Naive B cell (primary cell): ENCODE measurements around the gene IFT172. TPM values are rescaled to one million over a fixed set of nuclear protein-coding genes. Genes with fewer than 3 reads are reported as not detected.
A peak's percentile ranks its signal among the peaks of the same experiment; 100 is the strongest.

ENCODE experiments used
- ATAC-seq, 2 donors: fragments of 150-1000 bp; cut with Tn5 transposase; 2 replicates each; pipeline ENCODE4 v1.10.0; 2021; ENCODE audit warnings: low read depth in 2 of 2, mild to moderate bottlenecking in 2 of 2, moderate library complexity in 2 of 2
- DNase-seq: peaks from one replicate; pipeline ENCODE4 v3.0.0; 2022
- H3K27ac Mint-ChIP-seq, 6 donors: one replicate each; pipeline ENCODE4 v1.8.0; 2020 to 2022; ENCODE audit warnings: mild to moderate bottlenecking in 6 of 6, mixed read lengths in 6 of 6, moderate library complexity in 5 of 6, inconsistent platforms in 2 of 6
- H3K27me3 Mint-ChIP-seq, 3 donors: one replicate each; pipeline ENCODE4 v1.8.0; 2021 to 2022; ENCODE audit warnings: mixed read lengths in 3 of 3, mild to moderate bottlenecking in 1 of 3
- H3K36me3 Mint-ChIP-seq, 2 donors: one replicate each; pipeline ENCODE4 v1.8.0; 2020 to 2022; ENCODE audit warnings: mixed read lengths in 2 of 2, inconsistent platforms in 1 of 2, mild to moderate bottlenecking in 1 of 2
- H3K4me1 Mint-ChIP-seq, 3 donors: one replicate each; pipeline ENCODE4 v1.8.0; 2020 to 2022; ENCODE audit warnings: mixed read lengths in 3 of 3, inconsistent platforms in 1 of 3, mild to moderate bottlenecking in 1 of 3, moderate library complexity in 1 of 3
- H3K4me3 Mint-ChIP-seq, 8 donors: one replicate each; pipeline ENCODE4 v1.8.0; 2020 to 2022; ENCODE audit warnings: mild to moderate bottlenecking in 8 of 8, mixed read lengths in 8 of 8, moderate library complexity in 8 of 8, inconsistent platforms in 2 of 8
- H3K9me3 Mint-ChIP-seq, 7 donors: one replicate each; pipeline ENCODE4 v1.8.0; 2020 to 2022; ENCODE audit warnings: mixed read lengths in 7 of 7, mild to moderate bottlenecking in 5 of 7, inconsistent platforms in 2 of 7, moderate library complexity in 1 of 7
- polyA plus RNA-seq, 6 donors: library from polyadenylated mRNA; unstranded; fragments of 300-500 nt; fragmentation: Illumina TruSeq; gene quantifications; one replicate each; pipeline ENCODE4 v1.2.3, GENCODE V29; 2021; ENCODE audit warnings: low read depth in 6 of 6

The IFT172 gene
- polyA plus RNA-seq, 6 donors from 2014 or later = 0.47 to 7.5 (median 3.2) TPM

GRCh38 chr2:27407798-27408491 lies 81.6 kb downstream of the IFT172 start:
- DNase-seq = no peak
- peaks cover 0 to 8% of the 10 kb centered on the region in 2 donors for H3K36me3 Mint-ChIP-seq
- no peak for ATAC-seq
- H3K27ac Mint-ChIP-seq = peak overlapping the region; percentile 2 to 92 (median 87)
- peaks cover 0 to 5% (median 0%) of the 10 kb centered on the region in 7 donors for H3K9me3 Mint-ChIP-seq
- H3K27me3 Mint-ChIP-seq = peaks cover 6 to 13% (median 6%) of the 10 kb centered on the region in 3 donors
- peak overlapping the region; percentile 23 to 93 (median 90) for H3K4me3 Mint-ChIP-seq
- H3K4me1 Mint-ChIP-seq = peaks cover 21 to 41% (median 28%) of the 10 kb centered on the region in 3 donors

GRCh38 chr2:27400348-27401135 lies 89.0 kb downstream of the IFT172 start:
- no peaks in the 10 kb centered on the region for H3K36me3 Mint-ChIP-seq
- no peaks in the 10 kb centered on the region for H3K9me3 Mint-ChIP-seq
- H3K27ac Mint-ChIP-seq = peak overlapping the region in 5 of 6 donors; percentile 49 to 74 (median 63)
- no peak for ATAC-seq
- no peak for DNase-seq
- H3K4me1 Mint-ChIP-seq = peaks cover 13 to 42% (median 24%) of the 10 kb centered on the region in 3 donors
- H3K4me3 Mint-ChIP-seq = no peak overlapping the region
- no peaks in the 10 kb centered on the region for H3K27me3 Mint-ChIP-seq

- H3K36me3 Mint-ChIP-seq = no peaks in the 10 kb centered on the region
- H3K27me3 Mint-ChIP-seq = no peaks in the 10 kb centered on the region
- H3K4me3 Mint-ChIP-seq = no peak overlapping the region
- ATAC-seq (no peak), DNase-seq (no peak)
- no peaks in the 10 kb centered on the region for H3K9me3 Mint-ChIP-seq
- H3K27ac Mint-ChIP-seq = peak overlapping the region in 2 of 6 donors; percentile 41 to 80
- peaks cover 13 to 47% (median 24%) of the 10 kb centered on the region in 3 donors for H3K4me1 Mint-ChIP-seq
Measured at GRCh38 chr2:27398962-27399361, 90.6 kb downstream of the IFT172 start.

Other genes with a start within 250 kb of the IFT172 start
- under 1 TPM in 2 of 6 donors, not detected in 4; 0.06 to 0.16 TPM for gene SLC30A3, start 226.7 kb downstream of the IFT172 start, polyA plus RNA-seq
- not detected for gene DNAJC5G, start 214.3 kb downstream of the IFT172 start, polyA plus RNA-seq
- not detected for gene TRIM54, start 207.3 kb downstream of the IFT172 start, polyA plus RNA-seq
- 1 to 10 TPM in 1 of 6 donors, under 1 TPM in 3, not detected in 2; 0.55 to 1.4 (median 0.91) TPM for gene UCN, start 181.3 kb downstream of the IFT172 start, polyA plus RNA-seq
- 100 to 1,000 TPM; 133 to 234 (median 151) TPM for gene MPV17, start 166.6 kb downstream of the IFT172 start, polyA plus RNA-seq
- gene GTF3C2, start 133.0 kb downstream of the IFT172 start, polyA plus RNA-seq = 10 to 100 TPM; 31.8 to 50.6 (median 39.9) TPM
- 10 to 100 TPM; 16.3 to 38.9 (median 30.3) TPM for gene EIF2B4, start 119.4 kb downstream of the IFT172 start, polyA plus RNA-seq
- gene SNX17, start 119.1 kb downstream of the IFT172 start, polyA plus RNA-seq = 100 to 1,000 TPM; 216 to 307 (median 256) TPM
- 1 to 10 TPM in 5 of 6 donors, not detected in 1; 2.2 to 6.5 (median 3.7) TPM for gene ZNF513, start 109.0 kb downstream of the IFT172 start, polyA plus RNA-seq
- gene PPM1G, start 80.2 kb downstream of the IFT172 start, polyA plus RNA-seq = 100 to 1,000 TPM in 1 of 6 donors, 10 to 100 TPM in 5; 67.1 to 105 (median 73.2) TPM
- gene NRBP1, start 61.1 kb downstream of the IFT172 start, polyA plus RNA-seq = 10 to 100 TPM; 45.3 to 76.5 (median 59.4) TPM
- 1 to 10 TPM in 4 of 6 donors, under 1 TPM in 1, not detected in 1; 1.00 to 8.3 (median 3.9) TPM for gene KRTCAP3, start 47.4 kb downstream of the IFT172 start, polyA plus RNA-seq
- under 1 TPM in 3 of 6 donors, not detected in 3; 0.17 to 0.65 (median 0.33) TPM for gene FNDC4, start 5.5 kb upstream of the IFT172 start, polyA plus RNA-seq
- gene GCKR, start 7.1 kb upstream of the IFT172 start, polyA plus RNA-seq = not detected
- gene ZNF512, start 93.3 kb upstream of the IFT172 start, polyA plus RNA-seq = 10 to 100 TPM; 28.0 to 42.1 (median 36.0) TPM
- 1 to 10 TPM; 1.3 to 2.6 (median 1.8) TPM for gene CCDC121, start 139.3 kb upstream of the IFT172 start, polyA plus RNA-seq
- gene GPN1, start 139.3 kb upstream of the IFT172 start, polyA plus RNA-seq = 10 to 100 TPM; 50.3 to 89.4 (median 62.2) TPM
- gene SUPT7L, start 173.9 kb upstream of the IFT172 start, polyA plus RNA-seq = 10 to 100 TPM; 12.9 to 18.2 (median 15.2) TPM
- 10 to 100 TPM; 14.0 to 25.9 (median 24.1) TPM for gene SLC4A1AP, start 174.1 kb upstream of the IFT172 start, polyA plus RNA-seq